GM23338 (cell line): Measurements from ENCODE around the gene HS1BP3. TPM values are rescaled to one million over a fixed set of nuclear protein-coding genes. Genes with fewer than 3 reads are reported as not detected.

Source experiments
- POLR2AphosphoS5 ChIP-seq: IDR thresholded peaks from 2 replicates; pipeline ENCODE4 v1.6.1; 2016; ENCODE audit warnings: antibody characterized with exemption, low read depth
- STAT1 ChIP-seq: IDR thresholded peaks from one replicate; pipeline ENCODE4 v1.6.1; 2016; ENCODE audit warnings: antibody characterized with exemption; ENCODE audit not compliant: unreplicated experiment
- ZNF114 ChIP-seq: fragments of 250-450 bp; sonication (Bioruptor Pico); IDR thresholded peaks from 2 replicates; pipeline ENCODE4 v1.5.0; 2020; ENCODE audit warnings: mild to moderate bottlenecking, moderate library complexity
- polyA plus RNA-seq: library from polyadenylated mRNA; unstranded; fragments of >200 nt; fragmentation: Nextera tagmentation; extraction: Ambion mirVana; gene quantifications from 2 replicates; pipeline ENCODE4 v1.2.1, GENCODE V29; 2016
- total RNA-seq: library from RNA; depleted of rRNA; stranded (reverse); fragments of >200 nt; shearing (Covaris generic); gene quantifications from 2 replicates; pipeline ENCODE4 v1.2.3, GENCODE V29; 2014
- TF ChIP-seq, protein P1 (sequence below): fragments of 250-450 bp; sonication (Bioruptor Pico); IDR thresholded peaks from 2 replicates; pipeline ENCODE4 v1.5.0; 2020; ENCODE audit warnings: mild to moderate bottlenecking, moderate library complexity
- TF ChIP-seq, protein P2 (sequence below): IDR thresholded peaks from 2 replicates; pipeline ENCODE4 v1.6.1; 2016; ENCODE audit warnings: antibody characterized with exemption
- TF ChIP-seq, protein P3 (sequence below): IDR thresholded peaks from one replicate; pipeline ENCODE4 v1.6.1; 2018; ENCODE audit warnings: antibody characterized with exemption; ENCODE audit not compliant: unreplicated experiment

The HS1BP3 gene
- total and polyA plus RNA-seq, 2 experiments from 2014 or later: 7.2 to 15.0 TPM

DNA sequence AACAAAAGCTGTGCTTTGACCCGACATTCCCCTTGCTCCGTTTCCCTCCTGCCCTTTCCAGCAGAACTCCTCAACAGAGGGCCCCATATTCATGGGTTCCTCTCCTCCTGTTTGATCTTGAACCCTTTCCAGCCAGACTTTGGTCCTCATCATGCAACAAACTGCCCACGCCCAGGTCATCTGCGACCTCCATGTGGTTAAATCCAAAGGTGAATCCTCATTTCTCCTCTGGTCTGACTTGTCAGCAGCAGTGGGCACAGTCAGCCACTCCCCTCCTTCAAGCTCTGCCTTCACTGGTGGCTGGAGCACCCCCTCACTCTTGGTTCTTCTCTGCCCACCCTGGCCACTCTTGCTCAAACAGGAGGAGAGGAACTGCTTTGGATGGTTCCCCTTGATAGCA is 2.7 kb downstream of the HS1BP3 start (continued):
- TF ChIP-seq, protein P1, sequence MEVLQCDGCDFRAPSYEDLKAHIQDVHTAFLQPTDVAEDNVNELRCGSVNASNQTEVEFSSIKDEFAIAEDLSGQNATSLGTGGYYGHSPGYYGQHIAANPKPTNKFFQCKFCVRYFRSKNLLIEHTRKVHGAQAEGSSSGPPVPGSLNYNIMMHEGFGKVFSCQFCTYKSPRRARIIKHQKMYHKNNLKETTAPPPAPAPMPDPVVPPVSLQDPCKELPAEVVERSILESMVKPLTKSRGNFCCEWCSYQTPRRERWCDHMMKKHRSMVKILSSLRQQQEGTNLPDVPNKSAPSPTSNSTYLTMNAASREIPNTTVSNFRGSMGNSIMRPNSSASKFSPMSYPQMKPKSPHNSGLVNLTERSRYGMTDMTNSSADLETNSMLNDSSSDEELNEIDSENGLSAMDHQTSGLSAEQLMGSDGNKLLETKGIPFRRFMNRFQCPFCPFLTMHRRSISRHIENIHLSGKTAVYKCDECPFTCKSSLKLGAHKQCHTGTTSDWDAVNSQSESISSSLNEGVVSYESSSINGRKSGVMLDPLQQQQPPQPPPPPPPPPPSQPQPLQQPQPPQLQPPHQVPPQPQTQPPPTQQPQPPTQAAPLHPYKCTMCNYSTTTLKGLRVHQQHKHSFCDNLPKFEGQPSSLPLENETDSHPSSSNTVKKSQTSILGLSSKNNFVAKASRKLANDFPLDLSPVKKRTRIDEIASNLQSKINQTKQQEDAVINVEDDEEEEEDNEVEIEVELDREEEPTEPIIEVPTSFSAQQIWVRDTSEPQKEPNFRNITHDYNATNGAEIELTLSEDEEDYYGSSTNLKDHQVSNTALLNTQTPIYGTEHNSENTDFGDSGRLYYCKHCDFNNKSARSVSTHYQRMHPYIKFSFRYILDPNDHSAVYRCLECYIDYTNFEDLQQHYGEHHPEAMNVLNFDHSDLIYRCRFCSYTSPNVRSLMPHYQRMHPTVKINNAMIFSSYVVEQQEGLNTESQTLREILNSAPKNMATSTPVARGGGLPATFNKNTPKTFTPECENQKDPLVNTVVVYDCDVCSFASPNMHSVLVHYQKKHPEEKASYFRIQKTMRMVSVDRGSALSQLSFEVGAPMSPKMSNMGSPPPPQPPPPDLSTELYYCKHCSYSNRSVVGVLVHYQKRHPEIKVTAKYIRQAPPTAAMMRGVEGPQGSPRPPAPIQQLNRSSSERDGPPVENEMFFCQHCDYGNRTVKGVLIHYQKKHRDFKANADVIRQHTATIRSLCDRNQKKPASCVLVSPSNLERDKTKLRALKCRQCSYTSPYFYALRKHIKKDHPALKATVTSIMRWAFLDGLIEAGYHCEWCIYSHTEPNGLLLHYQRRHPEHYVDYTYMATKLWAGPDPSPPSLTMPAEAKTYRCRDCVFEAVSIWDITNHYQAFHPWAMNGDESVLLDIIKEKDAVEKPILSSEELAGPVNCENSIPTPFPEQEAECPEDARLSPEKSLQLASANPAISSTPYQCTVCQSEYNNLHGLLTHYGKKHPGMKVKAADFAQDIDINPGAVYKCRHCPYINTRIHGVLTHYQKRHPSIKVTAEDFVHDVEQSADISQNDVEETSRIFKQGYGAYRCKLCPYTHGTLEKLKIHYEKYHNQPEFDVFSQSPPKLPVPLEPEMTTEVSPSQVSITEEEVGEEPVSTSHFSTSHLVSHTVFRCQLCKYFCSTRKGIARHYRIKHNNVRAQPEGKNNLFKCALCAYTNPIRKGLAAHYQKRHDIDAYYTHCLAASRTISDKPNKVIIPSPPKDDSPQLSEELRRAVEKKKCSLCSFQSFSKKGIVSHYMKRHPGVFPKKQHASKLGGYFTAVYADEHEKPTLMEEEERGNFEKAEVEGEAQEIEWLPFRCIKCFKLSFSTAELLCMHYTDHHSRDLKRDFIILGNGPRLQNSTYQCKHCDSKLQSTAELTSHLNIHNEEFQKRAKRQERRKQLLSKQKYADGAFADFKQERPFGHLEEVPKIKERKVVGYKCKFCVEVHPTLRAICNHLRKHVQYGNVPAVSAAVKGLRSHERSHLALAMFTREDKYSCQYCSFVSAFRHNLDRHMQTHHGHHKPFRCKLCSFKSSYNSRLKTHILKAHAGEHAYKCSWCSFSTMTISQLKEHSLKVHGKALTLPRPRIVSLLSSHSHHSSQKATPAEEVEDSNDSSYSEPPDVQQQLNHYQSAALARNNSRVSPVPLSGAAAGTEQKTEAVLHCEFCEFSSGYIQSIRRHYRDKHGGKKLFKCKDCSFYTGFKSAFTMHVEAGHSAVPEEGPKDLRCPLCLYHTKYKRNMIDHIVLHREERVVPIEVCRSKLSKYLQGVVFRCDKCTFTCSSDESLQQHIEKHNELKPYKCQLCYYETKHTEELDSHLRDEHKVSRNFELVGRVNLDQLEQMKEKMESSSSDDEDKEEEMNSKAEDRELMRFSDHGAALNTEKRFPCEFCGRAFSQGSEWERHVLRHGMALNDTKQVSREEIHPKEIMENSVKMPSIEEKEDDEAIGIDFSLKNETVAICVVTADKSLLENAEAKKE (CRISPR knock-in tag): no peak
- TF ChIP-seq POLR2AphosphoS5 (no peak), ZNF114 (CRISPR knock-in tag) (no peak), STAT1 (no peak)
- TF ChIP-seq, protein P2, sequence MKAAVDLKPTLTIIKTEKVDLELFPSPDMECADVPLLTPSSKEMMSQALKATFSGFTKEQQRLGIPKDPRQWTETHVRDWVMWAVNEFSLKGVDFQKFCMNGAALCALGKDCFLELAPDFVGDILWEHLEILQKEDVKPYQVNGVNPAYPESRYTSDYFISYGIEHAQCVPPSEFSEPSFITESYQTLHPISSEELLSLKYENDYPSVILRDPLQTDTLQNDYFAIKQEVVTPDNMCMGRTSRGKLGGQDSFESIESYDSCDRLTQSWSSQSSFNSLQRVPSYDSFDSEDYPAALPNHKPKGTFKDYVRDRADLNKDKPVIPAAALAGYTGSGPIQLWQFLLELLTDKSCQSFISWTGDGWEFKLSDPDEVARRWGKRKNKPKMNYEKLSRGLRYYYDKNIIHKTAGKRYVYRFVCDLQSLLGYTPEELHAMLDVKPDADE: no peak
- TF ChIP-seq, protein P3, sequence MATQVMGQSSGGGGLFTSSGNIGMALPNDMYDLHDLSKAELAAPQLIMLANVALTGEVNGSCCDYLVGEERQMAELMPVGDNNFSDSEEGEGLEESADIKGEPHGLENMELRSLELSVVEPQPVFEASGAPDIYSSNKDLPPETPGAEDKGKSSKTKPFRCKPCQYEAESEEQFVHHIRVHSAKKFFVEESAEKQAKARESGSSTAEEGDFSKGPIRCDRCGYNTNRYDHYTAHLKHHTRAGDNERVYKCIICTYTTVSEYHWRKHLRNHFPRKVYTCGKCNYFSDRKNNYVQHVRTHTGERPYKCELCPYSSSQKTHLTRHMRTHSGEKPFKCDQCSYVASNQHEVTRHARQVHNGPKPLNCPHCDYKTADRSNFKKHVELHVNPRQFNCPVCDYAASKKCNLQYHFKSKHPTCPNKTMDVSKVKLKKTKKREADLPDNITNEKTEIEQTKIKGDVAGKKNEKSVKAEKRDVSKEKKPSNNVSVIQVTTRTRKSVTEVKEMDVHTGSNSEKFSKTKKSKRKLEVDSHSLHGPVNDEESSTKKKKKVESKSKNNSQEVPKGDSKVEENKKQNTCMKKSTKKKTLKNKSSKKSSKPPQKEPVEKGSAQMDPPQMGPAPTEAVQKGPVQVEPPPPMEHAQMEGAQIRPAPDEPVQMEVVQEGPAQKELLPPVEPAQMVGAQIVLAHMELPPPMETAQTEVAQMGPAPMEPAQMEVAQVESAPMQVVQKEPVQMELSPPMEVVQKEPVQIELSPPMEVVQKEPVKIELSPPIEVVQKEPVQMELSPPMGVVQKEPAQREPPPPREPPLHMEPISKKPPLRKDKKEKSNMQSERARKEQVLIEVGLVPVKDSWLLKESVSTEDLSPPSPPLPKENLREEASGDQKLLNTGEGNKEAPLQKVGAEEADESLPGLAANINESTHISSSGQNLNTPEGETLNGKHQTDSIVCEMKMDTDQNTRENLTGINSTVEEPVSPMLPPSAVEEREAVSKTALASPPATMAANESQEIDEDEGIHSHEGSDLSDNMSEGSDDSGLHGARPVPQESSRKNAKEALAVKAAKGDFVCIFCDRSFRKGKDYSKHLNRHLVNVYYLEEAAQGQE: no peak
